DOHH2 (cell line): ENCODE results near the gene MCF2L.

Experiments used
- H3F3A ChIP-seq: fragments of 200-600 bp; sonication (generic), shearing (Covaris generic); 2 replicates; pipeline ENCODE4 v1.6.0; 2016; ENCODE audit warnings: antibody characterized with exemption, mild to moderate bottlenecking; ENCODE audit not compliant: control insufficient read depth, insufficient read depth
- H3K27ac ChIP-seq: fragments of 200-600 bp; sonication (generic); 2 replicates; pipeline ENCODE4 v1.5.1; 2014; ENCODE audit warnings: low read depth, mild to moderate bottlenecking, low read length, moderate library complexity
- H3K27me3 ChIP-seq: fragments of 200-600 bp; sonication (generic); 2 replicates; pipeline ENCODE4 v1.6.1; 2014; ENCODE audit warnings: mild to moderate bottlenecking, low read length, mixed read lengths; ENCODE audit not compliant: control insufficient read depth
- H3K36me3 ChIP-seq: fragments of 200-600 bp; sonication (generic); 2 replicates; pipeline ENCODE4 v1.6.1; 2014; ENCODE audit warnings: mild to moderate bottlenecking, low read length, moderate library complexity, mixed read lengths; ENCODE audit not compliant: control insufficient read depth
- H3K4me1 ChIP-seq: fragments of 200-600 bp; sonication (generic); 2 replicates; pipeline ENCODE4 v1.6.1; 2014; ENCODE audit warnings: mild to moderate bottlenecking, low read length, mixed read lengths; ENCODE audit not compliant: control insufficient read depth
- H3K4me2 ChIP-seq: fragments of 200-600 bp; sonication (generic); 2 replicates; pipeline ENCODE4 v1.6.0; 2014; ENCODE audit warnings: mild to moderate bottlenecking, low read length, moderate library complexity
- H3K4me3 ChIP-seq: fragments of 200-600 bp; sonication (generic); 2 replicates; pipeline ENCODE4 v1.5.1; 2014; ENCODE audit warnings: mild to moderate bottlenecking, low read length, mixed read lengths
- H3K79me2 ChIP-seq: fragments of 200-600 bp; sonication (generic); 2 replicates; pipeline ENCODE4 v1.6.1; 2014; ENCODE audit warnings: mild to moderate bottlenecking, low read length, mixed read lengths; ENCODE audit not compliant: control insufficient read depth
- H3K9me2 ChIP-seq: fragments of 200-600 bp; sonication (generic); replicated peaks from 2 replicates; pipeline ENCODE4 v1.6.1; 2014; ENCODE audit warnings: mild to moderate bottlenecking, low read length, mixed read lengths; ENCODE audit not compliant: control insufficient read depth
- H3K9me3 ChIP-seq: fragments of 200-600 bp; sonication (generic); 2 replicates; pipeline ENCODE4 v1.6.1; 2014; ENCODE audit warnings: antibody characterized with exemption, low read length, mixed read lengths; ENCODE audit not compliant: control insufficient read depth, insufficient read depth
- H4K20me1 ChIP-seq: fragments of 200-600 bp; sonication (generic); 2 replicates; pipeline ENCODE4 v1.6.0; 2014; ENCODE audit warnings: low read depth, mild to moderate bottlenecking, antibody characterized with exemption, low read length, moderate library complexity; ENCODE audit not compliant: control insufficient read depth, insufficient read depth
- CTCF ChIP-seq: fragments of 200-600 bp; sonication (generic); IDR thresholded peaks from one replicate; pipeline ENCODE4 v1.5.1; 2014; ENCODE audit warnings: antibody characterized with exemption, mild to moderate bottlenecking, low read depth, low read length; ENCODE audit not compliant: poor library complexity, severe bottlenecking
- EZH2phosphoT487 ChIP-seq: fragments of 200-600 bp; sonication (generic); IDR thresholded peaks from 2 replicates; pipeline ENCODE4 v1.6.1; 2017; ENCODE audit warnings: borderline replicate concordance, mild to moderate bottlenecking, antibody characterized with exemption, low read length, moderate library complexity, mixed read lengths

The MCF2L gene

GRCh38 chr13:113115363-113116205 is 146.6 kb downstream of the MCF2L start:
- Histone ChIP-seq H3F3A (no peaks in the 10 kb centered on the region), H3K4me1 (no peaks in the 10 kb centered on the region), H3K4me3 (no peak overlapping the region), H3K36me3 (no peaks in the 10 kb centered on the region), H3K9me2 (no peaks in the 10 kb centered on the region), H3K27ac (no peak overlapping the region), H3K9me3 (no peaks in the 10 kb centered on the region; the same call in 1 of the 2 replicates), H3K79me2 (no peaks in the 10 kb centered on the region), H3K4me2 (no peak overlapping the region), H4K20me1 (no peaks in the 10 kb centered on the region), H3K27me3 (no peaks in the 10 kb centered on the region)
- no peak for TF ChIP-seq EZH2phosphoT487
- TF ChIP-seq CTCF = no peak

GRCh38 chr13:113116206-113116800 is 147.3 kb downstream of the MCF2L start:
- no peaks in the 10 kb centered on the region for H3K36me3 ChIP-seq
- H3K79me2 ChIP-seq = no peaks in the 10 kb centered on the region
- H3K9me2 ChIP-seq = no peaks in the 10 kb centered on the region
- H3K4me2 ChIP-seq = no peak overlapping the region
- H3K9me3 ChIP-seq = no peaks in the 10 kb centered on the region
- H3F3A ChIP-seq = no peaks in the 10 kb centered on the region
- no peak overlapping the region for H3K27ac ChIP-seq
- no peaks in the 10 kb centered on the region for H3K27me3 ChIP-seq
- no peak overlapping the region for H3K4me3 ChIP-seq
- TF ChIP-seq CTCF = no peak
- no peak for TF ChIP-seq EZH2phosphoT487
- H3K4me1 ChIP-seq = no peaks in the 10 kb centered on the region
- H4K20me1 ChIP-seq = no peaks in the 10 kb centered on the region

- H3K79me2 ChIP-seq = no peaks in the 10 kb centered on the region
- no peak overlapping the region for H3K4me2 ChIP-seq
- H3K4me1 ChIP-seq = no peaks in the 10 kb centered on the region
- TF ChIP-seq CTCF = no peak
- H3K9me3 ChIP-seq = no peaks in the 10 kb centered on the region
- H3F3A ChIP-seq = no peaks in the 10 kb centered on the region
- H3K27me3 ChIP-seq = no peaks in the 10 kb centered on the region
- no peaks in the 10 kb centered on the region for H3K36me3 ChIP-seq
- no peaks in the 10 kb centered on the region for H3K9me2 ChIP-seq
- H3K4me3 ChIP-seq = no peak overlapping the region
- H4K20me1 ChIP-seq = no peaks in the 10 kb centered on the region
- no peak overlapping the region for H3K27ac ChIP-seq
These were observed 147.9 kb downstream of the MCF2L start for GRCh38 chr13:113116871-113117271.
